GM18502 (cell line): ENCODE measurements around the gene PARP12.
"Not testable (repeated sequence)": the region's sequence is repeated elsewhere in the genome, so short reads cannot be mapped to it uniquely, and the experiment has no call there.

Source experiments
- ATAC-seq: cut with Tn5 transposase; IDR thresholded peaks from one replicate; pipeline ENCODE4 v1.9.1; 2021; ENCODE audit warnings: mild to moderate bottlenecking; ENCODE audit not compliant: unreplicated experiment, poor library complexity

PARP12 gene, protein sequence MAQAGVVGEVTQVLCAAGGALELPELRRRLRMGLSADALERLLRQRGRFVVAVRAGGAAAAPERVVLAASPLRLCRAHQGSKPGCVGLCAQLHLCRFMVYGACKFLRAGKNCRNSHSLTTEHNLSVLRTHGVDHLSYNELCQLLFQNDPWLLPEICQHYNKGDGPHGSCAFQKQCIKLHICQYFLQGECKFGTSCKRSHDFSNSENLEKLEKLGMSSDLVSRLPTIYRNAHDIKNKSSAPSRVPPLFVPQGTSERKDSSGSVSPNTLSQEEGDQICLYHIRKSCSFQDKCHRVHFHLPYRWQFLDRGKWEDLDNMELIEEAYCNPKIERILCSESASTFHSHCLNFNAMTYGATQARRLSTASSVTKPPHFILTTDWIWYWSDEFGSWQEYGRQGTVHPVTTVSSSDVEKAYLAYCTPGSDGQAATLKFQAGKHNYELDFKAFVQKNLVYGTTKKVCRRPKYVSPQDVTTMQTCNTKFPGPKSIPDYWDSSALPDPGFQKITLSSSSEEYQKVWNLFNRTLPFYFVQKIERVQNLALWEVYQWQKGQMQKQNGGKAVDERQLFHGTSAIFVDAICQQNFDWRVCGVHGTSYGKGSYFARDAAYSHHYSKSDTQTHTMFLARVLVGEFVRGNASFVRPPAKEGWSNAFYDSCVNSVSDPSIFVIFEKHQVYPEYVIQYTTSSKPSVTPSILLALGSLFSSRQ

DNA sequence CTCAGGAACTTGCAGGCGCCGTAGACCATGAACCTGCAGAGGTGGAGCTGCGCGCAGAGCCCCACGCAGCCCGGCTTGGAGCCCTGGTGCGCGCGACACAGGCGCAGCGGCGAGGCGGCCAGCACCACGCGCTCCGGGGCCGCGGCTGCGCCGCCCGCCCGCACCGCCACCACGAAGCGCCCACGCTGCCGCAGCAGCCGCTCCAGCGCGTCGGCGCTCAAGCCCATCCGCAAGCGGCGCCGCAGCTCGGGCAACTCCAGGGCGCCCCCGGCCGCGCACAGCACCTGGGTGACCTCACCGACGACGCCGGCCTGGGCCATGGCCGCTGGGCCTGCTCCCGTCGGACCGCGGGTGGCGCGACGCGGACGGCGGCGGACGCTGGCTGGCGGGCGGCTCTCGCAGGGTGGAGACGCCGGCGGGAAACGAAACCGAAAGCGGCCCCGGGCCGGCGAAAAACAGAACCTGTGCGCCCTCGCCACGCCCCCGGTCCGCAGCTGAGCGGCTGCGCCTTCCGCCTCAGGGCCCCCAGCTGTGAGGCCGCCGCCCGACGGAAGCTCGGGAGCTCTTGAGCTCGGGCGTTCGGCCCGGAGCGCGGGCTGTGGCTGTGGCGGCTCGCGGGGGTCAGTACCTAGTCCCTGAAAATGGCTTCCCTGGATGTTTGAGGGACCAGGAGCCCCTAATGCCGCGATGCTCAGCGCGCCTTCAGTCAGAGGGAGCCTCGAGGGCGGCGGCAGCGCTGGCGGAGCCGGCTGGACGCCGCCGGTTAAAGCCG lies at the start of gene PARP12:
PARP12 (minus strand) TSS at position 424 of the 772 bp plus-strand sequence; CDS start at position 320, 104 bp downstream.
- ATAC-seq, result peak; percentile 85

DNA sequence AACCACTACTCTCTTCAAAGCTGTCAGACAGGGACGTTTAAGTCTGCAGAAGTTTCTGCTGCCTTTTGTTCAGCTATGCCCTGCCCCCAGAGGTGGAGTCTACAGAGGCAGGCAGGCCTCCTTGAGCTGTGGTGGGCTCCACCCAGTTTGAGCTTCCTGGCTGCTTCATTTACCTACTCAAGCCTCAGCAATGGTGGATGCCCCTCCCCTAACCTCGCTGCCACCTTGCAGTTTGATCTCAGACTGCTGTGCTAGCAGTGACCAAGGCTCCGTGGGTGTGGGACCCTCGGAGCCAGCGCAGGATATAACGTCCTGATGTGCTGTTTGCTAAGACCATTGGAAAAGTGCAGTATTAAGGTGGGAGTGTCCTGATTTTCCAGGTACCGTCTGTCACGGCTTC lies 46.0 kb upstream of the PARP12 start:
- ATAC-seq, result not testable (repeated sequence)

DNA sequence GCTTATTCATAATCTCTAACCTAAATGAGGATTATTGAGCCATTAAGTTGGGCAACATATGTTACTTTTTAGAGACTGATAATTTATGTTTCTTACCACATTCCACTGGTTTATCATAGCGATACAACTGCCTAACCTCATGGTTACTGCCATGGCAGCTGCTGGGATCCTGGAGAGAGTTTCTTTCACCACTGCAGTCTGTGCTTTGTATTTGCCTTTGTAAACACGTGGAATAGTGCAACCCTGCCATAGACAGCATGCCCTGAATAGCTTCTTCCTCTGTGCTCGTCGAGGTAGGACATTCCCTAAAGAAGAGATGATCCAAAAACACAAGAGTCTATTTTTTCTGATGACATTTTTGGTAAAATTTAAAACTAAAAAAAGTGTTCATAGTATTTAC lies 33.7 kb upstream of the PARP12 start:
- ATAC-seq, result no peak

- no peak for ATAC-seq
Observed at GRCh38 chr7:140093375-140093774, 30.6 kb upstream of the PARP12 start.

DNA sequence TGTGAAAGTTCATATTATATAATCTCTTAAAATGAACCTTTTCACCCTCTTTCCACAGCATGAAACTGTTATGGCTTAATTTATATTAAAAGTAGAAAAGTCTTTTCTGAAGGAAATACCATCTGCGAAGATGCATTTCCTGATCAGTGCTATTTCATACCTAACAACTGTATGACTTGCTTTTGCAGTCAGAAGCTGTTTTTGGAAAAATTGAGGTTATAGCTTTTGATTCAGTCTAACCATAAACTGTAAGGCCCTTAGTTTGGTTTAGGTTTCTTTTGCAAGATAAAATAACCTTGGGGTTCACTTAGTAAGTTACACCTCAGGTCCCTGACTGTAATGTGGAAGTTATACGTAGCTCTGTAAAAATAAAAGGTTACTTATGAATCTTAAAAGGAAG lies 22.7 kb upstream of the PARP12 start:
- no peak for ATAC-seq

- peak; percentile 80 for ATAC-seq
Observed at GRCh38 chr7:140084972-140085371, 22.2 kb upstream of the PARP12 start.

DNA sequence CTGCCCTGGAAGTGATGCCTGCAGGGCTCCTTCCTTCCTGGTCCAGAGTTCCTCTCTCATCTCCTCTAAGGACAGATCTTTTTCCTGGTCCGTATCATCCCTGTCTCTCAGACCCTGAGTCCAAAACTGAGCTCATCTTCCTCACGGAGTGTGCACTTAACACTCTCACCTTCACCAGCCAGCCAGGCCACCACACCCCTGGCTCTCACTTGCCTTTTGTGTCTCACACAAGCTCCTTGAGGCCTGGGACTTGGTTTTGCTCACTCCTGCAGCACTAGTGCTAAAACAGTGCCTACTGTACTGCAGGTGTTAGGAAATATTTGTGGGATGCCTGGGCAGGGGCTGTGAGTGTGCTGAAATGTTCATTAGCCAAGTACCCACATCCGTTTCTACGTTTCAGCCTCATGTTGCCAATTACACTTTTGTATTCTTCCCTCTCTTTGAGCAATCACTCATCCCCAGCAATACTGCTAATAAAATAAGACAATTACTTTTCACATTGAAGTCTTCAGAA lies 21.4 kb upstream of the PARP12 start:
- no peak for ATAC-seq

DNA sequence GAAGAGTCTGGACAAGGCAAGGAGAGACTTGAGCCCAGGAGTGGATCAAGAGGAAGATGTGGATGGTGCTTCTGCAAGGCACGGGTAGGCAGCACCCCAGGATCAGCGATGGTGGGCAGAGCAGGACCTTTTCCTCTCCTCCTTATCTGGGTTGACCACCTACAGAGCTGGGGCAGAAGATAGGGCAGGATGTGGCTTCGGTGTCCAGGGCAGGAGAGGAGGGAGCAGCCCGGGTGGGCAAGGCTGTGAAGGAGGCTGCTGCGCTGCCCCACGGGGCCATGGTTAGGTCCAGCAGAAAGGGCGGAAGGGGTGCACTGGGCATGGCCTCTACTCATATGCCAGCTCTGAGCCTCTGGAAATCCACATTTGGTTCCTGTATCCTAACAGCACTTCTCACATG lies 20.0 kb upstream of the PARP12 start:
- no peak for ATAC-seq

GRCh38 chr7:140081774-140082425 lies 19.1 kb upstream of the PARP12 start:
- ATAC-seq, result no peak

DNA sequence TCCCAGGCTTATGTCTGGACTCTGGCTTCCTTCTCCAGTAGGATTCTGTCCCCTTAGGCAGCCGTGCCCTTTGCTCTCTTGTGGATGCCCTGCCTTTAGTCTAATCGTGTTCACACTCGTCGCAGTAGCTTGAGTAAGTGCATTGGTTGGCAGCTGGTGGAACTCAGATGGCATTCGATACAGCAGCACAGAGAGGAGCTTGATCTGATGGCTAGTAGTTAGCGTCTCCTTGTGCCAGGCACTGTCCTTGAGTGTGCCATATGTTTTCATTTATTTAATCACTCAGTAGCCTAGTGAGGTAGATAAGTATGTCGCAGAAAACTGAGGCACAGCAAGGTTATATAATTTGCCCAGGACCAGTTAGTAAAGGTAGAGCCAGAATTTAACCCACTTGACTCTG lies 18.2 kb upstream of the PARP12 start:
- no peak for ATAC-seq

- no peak for ATAC-seq
Observed at GRCh38 chr7:140079121-140079536, 16.4 kb upstream of the PARP12 start.

- ATAC-seq, result no peak
Observed at GRCh38 chr7:140078392-140078791, 15.6 kb upstream of the PARP12 start.

- no peak for ATAC-seq
Observed at GRCh38 chr7:140074780-140075179, 12.0 kb upstream of the PARP12 start.

DNA sequence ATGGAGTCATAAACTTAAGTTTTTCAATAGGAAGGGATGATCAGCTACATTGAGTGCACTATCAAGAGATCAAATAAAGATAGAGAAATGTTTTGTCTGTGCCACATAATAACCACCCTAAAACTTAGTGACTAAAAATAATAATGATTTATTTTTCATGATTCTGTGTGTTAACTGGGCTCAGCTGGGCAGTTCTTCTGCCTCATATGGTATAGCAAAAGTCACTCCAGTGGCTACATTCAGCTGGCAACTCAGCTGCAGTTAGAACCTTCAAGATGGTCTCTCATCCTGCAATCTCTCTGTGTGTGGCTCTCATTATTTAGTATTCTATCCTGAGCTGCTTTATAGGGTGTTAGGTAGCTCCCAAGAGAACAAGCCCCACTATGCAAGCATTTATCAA lies 7.8 kb upstream of the PARP12 start:
- ATAC-seq, result no peak

GRCh38 chr7:140069298-140069949 lies 6.7 kb upstream of the PARP12 start:
- ATAC-seq, result no peak

DNA sequence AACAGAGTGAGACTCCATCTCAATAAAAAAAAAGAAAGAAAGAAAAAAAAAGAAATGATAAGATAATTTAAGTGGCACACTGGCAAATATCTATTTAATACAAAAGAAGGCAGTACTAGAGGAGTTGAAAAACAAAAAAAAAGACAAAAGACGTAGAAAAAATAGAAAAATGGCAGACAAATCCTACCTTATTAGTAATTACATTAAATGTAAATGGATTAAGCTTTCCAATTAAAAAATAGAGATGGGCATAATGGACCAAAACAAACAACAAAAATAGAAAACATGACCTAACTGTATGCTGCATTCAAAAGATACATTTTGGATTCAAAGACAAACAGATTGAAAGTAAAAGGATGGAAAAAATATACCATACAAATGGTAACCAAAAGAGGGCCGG lies 5.3 kb upstream of the PARP12 start:
- ATAC-seq, result no peak

DNA sequence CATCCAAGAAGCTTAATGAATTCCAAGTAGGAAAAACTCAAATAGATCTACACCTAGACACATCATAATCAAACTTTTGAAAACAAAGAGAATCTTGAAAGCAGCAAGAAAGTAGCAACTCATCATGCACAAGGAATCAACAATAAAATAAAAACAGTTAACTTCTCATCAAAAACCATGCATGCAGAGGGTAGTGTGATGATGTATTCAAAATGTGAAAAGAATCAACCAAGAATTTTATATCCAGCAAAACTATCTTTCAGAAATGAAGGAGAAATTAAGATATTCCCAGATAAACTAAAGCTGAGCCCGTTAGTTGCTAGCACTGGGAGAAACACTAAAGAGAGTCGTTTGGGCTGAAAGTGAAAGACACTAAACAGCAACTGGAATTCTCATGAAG lies 4.3 kb upstream of the PARP12 start:
- no peak for ATAC-seq

DNA sequence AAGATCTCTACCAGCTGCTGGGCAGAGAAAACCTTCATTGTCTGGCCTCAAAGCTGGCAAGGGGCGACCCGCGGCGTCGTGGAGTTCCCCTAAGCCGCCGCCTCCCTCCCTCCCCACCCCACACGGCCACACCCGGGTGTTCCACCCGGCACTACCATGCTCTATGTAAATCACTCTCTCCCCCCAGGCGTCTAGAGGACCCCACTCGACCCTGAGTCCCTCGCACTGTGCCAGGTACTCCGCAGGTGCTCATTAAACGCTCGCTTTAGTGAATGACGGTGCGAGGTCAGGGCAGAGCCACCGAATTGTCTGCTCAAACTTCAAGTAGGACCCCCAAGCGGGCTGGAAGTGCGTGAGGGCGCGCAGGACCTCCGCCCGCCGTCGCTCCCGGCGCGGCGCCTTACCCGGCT lies 628 bp downstream of the PARP12 start:
- peak; percentile 38 for ATAC-seq

- ATAC-seq, result no peak
Observed at GRCh38 chr7:140061607-140061930, 1.2 kb downstream of the PARP12 start.
